Ovary (tissue), 3 donors: ENCODE data around the gene PSMD13.

Experiments
- EP300 ChIP-seq: sonication (generic); formaldehyde crosslinking; IDR thresholded peaks from one replicate; pipeline ENCODE4 v1.6.1; 2017; ENCODE audit warnings: antibody characterized with exemption
- POLR2A ChIP-seq: fragments of 450-650 bp; IDR thresholded peaks from one replicate; pipeline ENCODE4 v1.6.1; 2017; ENCODE audit warnings: antibody characterized with exemption, mild to moderate bottlenecking, moderate library complexity
- TF ChIP-seq, protein P1 (sequence below), 3 donors: fragments of 450-650 bp in 2 of 3; fragments of 200-600 bp in 1 of 3; IDR thresholded peaks; one replicate each; pipeline versions ENCODE4 v1.5.1 to v1.8.0; 2016 to 2022; ENCODE audit warnings: antibody characterized with exemption in 3 of 3, mild to moderate bottlenecking in 1 of 3
- donor health status: DM: no; HTN: no; CAD: no.

DNA sequence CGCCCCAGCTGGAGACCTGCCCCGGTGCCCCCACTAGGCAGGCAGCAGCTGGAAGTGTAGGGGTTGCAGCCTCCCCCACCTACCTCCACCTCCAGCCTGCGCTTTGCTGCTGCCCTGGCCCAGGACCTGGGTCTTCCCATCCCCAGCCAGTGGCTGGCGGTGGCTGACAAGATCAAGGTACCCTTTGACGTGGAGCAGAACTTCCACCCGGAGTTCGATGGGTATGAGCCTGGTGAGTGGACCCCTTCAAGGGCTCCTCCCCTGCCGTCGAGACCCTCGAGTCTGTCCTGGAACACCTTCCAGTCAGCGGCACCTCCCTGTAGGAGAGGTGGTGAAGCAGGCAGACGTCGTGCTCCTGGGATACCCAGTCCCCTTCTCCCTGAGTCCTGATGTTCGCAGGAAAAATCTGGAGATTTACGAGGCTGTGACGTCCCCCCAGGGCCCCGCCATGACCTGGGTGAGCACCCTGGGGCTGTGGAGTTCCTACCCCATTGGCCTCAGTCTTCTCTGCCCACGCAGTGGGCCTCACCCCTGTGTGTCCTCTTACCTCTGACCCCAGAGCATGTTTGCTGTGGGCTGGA lies 56.6 kb downstream of the PSMD13 start:
- TF ChIP-seq, protein P1, sequence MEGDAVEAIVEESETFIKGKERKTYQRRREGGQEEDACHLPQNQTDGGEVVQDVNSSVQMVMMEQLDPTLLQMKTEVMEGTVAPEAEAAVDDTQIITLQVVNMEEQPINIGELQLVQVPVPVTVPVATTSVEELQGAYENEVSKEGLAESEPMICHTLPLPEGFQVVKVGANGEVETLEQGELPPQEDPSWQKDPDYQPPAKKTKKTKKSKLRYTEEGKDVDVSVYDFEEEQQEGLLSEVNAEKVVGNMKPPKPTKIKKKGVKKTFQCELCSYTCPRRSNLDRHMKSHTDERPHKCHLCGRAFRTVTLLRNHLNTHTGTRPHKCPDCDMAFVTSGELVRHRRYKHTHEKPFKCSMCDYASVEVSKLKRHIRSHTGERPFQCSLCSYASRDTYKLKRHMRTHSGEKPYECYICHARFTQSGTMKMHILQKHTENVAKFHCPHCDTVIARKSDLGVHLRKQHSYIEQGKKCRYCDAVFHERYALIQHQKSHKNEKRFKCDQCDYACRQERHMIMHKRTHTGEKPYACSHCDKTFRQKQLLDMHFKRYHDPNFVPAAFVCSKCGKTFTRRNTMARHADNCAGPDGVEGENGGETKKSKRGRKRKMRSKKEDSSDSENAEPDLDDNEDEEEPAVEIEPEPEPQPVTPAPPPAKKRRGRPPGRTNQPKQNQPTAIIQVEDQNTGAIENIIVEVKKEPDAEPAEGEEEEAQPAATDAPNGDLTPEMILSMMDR (IDR thresholded peaks at IDR 0.05), result no peak
- no peak for TF ChIP-seq POLR2A
- TF ChIP-seq EP300, result no peak
